GM23338 (cell line): ENCODE measurements around the gene RIT1. TPM values are rescaled to one million over a fixed set of nuclear protein-coding genes. Genes with fewer than 3 reads are reported as not detected.

ENCODE experiments used
- JUNB ChIP-seq: IDR thresholded peaks from one replicate; pipeline ENCODE4 v1.6.1; 2016; ENCODE audit warnings: antibody characterized with exemption; ENCODE audit not compliant: unreplicated experiment
- NANOG ChIP-seq: IDR thresholded peaks from 2 replicates; pipeline ENCODE4 v1.6.1; 2016; ENCODE audit warnings: antibody characterized with exemption, borderline replicate concordance
- POLR2AphosphoS5 ChIP-seq: IDR thresholded peaks from 2 replicates; pipeline ENCODE4 v1.6.1; 2016; ENCODE audit warnings: antibody characterized with exemption, low read depth
- polyA plus RNA-seq: library from polyadenylated mRNA; unstranded; fragments of >200 nt; fragmentation: Nextera tagmentation; extraction: Ambion mirVana; gene quantifications from 2 replicates; pipeline ENCODE4 v1.2.1, GENCODE V29; 2016
- total RNA-seq: library from RNA; depleted of rRNA; stranded (reverse); fragments of >200 nt; shearing (Covaris generic); gene quantifications from 2 replicates; pipeline ENCODE4 v1.2.3, GENCODE V29; 2014
- TF ChIP-seq, protein P1 (sequence below): fragments of 250-450 bp; sonication (Bioruptor Pico); IDR thresholded peaks from 2 replicates; pipeline ENCODE4 v1.5.0; 2020; ENCODE audit warnings: mild to moderate bottlenecking, moderate library complexity
- TF ChIP-seq, protein P2 (sequence below), 2 experiments: fragments of 200-600 bp in 1 of 2; sonication (generic) in 1 of 2; conservative IDR thresholded peaks; 2 replicates each; pipeline versions ENCODE4 v1.5.1 to v1.6.1; 2016 to 2017; ENCODE audit warnings: antibody characterized with exemption in 2 of 2, low read depth in 2 of 2, mild to moderate bottlenecking in 2 of 2, moderate library complexity in 1 of 2
- TF ChIP-seq, protein P3 (sequence below): IDR thresholded peaks from 2 replicates; pipeline ENCODE4 v1.6.1; 2016; ENCODE audit warnings: antibody characterized with exemption
- TF ChIP-seq, protein P4 (sequence below): IDR thresholded peaks from one replicate; pipeline ENCODE4 v1.6.1; 2018; ENCODE audit warnings: antibody characterized with exemption; ENCODE audit not compliant: unreplicated experiment

RIT1 gene
- total and polyA plus RNA-seq, 2 experiments from 2014 or later = 21.5 to 24.4 TPM

DNA sequence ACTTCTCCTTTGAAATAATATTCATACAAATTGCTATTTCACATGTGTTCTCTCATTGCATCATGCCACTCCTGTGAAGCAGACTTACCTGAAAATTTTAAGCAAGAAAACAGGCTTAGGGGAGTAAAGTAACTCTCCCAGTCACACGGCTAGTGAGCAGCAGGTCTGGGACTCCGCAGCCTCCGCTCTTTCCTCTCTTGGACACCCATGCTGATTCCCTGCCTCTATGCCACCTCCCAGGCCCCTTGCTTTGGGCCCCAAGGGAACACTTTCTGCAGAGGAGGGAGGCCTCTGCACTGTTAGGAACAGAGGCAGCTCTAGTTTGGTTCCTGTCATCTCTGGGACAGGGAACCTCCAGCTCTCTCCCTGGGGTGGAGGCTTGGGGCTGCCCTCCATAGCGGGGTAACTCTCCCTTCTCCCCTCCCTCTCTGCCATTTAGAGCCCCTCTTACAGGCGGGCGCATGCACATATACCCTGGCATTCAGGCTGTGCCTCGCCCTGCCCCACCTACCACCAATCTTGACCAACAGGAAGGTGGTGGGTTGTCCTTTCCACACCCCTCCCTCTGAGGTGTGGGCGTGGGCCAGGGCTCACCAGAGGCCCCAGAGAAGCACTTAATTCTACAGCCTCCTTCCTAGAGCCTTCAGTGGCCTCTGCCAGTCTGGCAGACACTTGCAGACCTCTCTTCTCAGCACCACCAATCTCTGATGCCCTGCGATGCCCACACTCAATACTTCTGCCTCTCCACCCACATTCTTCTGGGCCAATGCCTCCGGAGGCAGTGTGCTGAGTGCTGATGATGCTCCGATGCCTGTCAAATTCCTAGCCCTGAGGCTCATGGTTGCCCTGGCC is 30.1 kb upstream of the RIT1 start, which contains the start of gene RXFP4 (continued):
- TF ChIP-seq, protein P1, sequence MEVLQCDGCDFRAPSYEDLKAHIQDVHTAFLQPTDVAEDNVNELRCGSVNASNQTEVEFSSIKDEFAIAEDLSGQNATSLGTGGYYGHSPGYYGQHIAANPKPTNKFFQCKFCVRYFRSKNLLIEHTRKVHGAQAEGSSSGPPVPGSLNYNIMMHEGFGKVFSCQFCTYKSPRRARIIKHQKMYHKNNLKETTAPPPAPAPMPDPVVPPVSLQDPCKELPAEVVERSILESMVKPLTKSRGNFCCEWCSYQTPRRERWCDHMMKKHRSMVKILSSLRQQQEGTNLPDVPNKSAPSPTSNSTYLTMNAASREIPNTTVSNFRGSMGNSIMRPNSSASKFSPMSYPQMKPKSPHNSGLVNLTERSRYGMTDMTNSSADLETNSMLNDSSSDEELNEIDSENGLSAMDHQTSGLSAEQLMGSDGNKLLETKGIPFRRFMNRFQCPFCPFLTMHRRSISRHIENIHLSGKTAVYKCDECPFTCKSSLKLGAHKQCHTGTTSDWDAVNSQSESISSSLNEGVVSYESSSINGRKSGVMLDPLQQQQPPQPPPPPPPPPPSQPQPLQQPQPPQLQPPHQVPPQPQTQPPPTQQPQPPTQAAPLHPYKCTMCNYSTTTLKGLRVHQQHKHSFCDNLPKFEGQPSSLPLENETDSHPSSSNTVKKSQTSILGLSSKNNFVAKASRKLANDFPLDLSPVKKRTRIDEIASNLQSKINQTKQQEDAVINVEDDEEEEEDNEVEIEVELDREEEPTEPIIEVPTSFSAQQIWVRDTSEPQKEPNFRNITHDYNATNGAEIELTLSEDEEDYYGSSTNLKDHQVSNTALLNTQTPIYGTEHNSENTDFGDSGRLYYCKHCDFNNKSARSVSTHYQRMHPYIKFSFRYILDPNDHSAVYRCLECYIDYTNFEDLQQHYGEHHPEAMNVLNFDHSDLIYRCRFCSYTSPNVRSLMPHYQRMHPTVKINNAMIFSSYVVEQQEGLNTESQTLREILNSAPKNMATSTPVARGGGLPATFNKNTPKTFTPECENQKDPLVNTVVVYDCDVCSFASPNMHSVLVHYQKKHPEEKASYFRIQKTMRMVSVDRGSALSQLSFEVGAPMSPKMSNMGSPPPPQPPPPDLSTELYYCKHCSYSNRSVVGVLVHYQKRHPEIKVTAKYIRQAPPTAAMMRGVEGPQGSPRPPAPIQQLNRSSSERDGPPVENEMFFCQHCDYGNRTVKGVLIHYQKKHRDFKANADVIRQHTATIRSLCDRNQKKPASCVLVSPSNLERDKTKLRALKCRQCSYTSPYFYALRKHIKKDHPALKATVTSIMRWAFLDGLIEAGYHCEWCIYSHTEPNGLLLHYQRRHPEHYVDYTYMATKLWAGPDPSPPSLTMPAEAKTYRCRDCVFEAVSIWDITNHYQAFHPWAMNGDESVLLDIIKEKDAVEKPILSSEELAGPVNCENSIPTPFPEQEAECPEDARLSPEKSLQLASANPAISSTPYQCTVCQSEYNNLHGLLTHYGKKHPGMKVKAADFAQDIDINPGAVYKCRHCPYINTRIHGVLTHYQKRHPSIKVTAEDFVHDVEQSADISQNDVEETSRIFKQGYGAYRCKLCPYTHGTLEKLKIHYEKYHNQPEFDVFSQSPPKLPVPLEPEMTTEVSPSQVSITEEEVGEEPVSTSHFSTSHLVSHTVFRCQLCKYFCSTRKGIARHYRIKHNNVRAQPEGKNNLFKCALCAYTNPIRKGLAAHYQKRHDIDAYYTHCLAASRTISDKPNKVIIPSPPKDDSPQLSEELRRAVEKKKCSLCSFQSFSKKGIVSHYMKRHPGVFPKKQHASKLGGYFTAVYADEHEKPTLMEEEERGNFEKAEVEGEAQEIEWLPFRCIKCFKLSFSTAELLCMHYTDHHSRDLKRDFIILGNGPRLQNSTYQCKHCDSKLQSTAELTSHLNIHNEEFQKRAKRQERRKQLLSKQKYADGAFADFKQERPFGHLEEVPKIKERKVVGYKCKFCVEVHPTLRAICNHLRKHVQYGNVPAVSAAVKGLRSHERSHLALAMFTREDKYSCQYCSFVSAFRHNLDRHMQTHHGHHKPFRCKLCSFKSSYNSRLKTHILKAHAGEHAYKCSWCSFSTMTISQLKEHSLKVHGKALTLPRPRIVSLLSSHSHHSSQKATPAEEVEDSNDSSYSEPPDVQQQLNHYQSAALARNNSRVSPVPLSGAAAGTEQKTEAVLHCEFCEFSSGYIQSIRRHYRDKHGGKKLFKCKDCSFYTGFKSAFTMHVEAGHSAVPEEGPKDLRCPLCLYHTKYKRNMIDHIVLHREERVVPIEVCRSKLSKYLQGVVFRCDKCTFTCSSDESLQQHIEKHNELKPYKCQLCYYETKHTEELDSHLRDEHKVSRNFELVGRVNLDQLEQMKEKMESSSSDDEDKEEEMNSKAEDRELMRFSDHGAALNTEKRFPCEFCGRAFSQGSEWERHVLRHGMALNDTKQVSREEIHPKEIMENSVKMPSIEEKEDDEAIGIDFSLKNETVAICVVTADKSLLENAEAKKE = no peak
- TF ChIP-seq, protein P2, sequence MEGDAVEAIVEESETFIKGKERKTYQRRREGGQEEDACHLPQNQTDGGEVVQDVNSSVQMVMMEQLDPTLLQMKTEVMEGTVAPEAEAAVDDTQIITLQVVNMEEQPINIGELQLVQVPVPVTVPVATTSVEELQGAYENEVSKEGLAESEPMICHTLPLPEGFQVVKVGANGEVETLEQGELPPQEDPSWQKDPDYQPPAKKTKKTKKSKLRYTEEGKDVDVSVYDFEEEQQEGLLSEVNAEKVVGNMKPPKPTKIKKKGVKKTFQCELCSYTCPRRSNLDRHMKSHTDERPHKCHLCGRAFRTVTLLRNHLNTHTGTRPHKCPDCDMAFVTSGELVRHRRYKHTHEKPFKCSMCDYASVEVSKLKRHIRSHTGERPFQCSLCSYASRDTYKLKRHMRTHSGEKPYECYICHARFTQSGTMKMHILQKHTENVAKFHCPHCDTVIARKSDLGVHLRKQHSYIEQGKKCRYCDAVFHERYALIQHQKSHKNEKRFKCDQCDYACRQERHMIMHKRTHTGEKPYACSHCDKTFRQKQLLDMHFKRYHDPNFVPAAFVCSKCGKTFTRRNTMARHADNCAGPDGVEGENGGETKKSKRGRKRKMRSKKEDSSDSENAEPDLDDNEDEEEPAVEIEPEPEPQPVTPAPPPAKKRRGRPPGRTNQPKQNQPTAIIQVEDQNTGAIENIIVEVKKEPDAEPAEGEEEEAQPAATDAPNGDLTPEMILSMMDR (conservative IDR thresholded peaks at IDR 0.05; ENCODE audit: low read depth in 2 of 2) = no peak
- TF ChIP-seq, protein P3, sequence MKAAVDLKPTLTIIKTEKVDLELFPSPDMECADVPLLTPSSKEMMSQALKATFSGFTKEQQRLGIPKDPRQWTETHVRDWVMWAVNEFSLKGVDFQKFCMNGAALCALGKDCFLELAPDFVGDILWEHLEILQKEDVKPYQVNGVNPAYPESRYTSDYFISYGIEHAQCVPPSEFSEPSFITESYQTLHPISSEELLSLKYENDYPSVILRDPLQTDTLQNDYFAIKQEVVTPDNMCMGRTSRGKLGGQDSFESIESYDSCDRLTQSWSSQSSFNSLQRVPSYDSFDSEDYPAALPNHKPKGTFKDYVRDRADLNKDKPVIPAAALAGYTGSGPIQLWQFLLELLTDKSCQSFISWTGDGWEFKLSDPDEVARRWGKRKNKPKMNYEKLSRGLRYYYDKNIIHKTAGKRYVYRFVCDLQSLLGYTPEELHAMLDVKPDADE = no peak
- TF ChIP-seq, protein P4, sequence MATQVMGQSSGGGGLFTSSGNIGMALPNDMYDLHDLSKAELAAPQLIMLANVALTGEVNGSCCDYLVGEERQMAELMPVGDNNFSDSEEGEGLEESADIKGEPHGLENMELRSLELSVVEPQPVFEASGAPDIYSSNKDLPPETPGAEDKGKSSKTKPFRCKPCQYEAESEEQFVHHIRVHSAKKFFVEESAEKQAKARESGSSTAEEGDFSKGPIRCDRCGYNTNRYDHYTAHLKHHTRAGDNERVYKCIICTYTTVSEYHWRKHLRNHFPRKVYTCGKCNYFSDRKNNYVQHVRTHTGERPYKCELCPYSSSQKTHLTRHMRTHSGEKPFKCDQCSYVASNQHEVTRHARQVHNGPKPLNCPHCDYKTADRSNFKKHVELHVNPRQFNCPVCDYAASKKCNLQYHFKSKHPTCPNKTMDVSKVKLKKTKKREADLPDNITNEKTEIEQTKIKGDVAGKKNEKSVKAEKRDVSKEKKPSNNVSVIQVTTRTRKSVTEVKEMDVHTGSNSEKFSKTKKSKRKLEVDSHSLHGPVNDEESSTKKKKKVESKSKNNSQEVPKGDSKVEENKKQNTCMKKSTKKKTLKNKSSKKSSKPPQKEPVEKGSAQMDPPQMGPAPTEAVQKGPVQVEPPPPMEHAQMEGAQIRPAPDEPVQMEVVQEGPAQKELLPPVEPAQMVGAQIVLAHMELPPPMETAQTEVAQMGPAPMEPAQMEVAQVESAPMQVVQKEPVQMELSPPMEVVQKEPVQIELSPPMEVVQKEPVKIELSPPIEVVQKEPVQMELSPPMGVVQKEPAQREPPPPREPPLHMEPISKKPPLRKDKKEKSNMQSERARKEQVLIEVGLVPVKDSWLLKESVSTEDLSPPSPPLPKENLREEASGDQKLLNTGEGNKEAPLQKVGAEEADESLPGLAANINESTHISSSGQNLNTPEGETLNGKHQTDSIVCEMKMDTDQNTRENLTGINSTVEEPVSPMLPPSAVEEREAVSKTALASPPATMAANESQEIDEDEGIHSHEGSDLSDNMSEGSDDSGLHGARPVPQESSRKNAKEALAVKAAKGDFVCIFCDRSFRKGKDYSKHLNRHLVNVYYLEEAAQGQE = no peak
- TF ChIP-seq JUNB = no peak
- TF ChIP-seq POLR2AphosphoS5 = no peak
- no peak for TF ChIP-seq NANOG
